Suppressor macrophage treated with lipopolysaccharide for 1 hour (primary cell): ENCODE results near the gene INTU.
"Not testable (repeated sequence)": the region's sequence is repeated elsewhere in the genome, so short reads cannot be mapped to it uniquely, and the experiment has no call there.

ENCODE experiments used
- DNase-seq, 3 donors: peaks; one replicate each; pipeline ENCODE4 v3.0.0-alpha.2; 2020 to 2022

Gene INTU

DNA sequence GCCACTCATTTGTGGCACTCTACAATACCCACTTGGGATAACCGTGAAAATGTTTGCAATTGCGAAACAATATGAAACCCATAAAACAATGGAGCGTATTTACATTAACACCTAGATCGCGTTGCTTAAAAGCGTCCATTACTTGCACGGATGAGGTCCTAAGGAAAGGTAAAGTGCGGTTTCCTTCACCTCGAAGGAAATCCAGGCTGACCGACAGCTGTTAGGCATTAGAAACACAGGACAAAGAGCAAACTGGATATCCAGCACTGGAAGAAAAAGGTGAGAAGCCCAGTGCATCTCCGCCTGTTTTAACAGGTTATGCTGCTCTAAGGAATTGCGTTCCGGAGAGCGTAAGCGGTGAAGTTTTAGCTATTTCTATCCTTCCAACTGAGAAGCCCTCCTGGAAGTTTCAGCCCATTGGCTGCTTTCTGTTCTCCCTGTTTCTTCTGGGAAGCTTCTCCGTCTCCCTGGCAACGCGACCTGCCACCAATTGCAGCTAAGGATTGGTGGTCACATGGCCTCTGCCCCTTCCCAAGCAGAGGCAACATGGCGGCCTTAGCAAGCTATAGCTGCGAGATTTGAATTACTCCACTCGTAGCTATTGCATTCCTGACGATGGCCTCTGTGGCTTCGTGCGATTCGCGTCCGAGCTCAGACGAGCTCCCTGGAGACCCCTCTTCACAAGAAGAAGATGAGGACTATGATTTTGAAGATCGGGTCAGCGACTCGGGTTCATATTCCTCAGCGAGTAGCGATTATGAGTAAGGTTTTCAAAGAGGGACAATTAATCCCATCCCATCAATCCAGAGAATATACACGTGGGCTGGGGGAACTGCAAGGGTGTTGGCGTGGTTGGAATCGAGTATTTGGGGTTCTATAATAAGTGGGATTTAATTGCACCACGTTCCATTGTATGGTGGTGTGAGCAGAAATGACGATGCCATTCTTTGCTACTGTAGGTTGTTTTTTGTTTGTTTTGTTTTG is at the start of gene INTU:
TSS of gene INTU (plus strand) at position 538 of the 984 bp plus-strand sequence. CDS start at position 616, 78 bp downstream.
- DNase-seq, result peak; percentile 93 to 94 (median 93)

DNA sequence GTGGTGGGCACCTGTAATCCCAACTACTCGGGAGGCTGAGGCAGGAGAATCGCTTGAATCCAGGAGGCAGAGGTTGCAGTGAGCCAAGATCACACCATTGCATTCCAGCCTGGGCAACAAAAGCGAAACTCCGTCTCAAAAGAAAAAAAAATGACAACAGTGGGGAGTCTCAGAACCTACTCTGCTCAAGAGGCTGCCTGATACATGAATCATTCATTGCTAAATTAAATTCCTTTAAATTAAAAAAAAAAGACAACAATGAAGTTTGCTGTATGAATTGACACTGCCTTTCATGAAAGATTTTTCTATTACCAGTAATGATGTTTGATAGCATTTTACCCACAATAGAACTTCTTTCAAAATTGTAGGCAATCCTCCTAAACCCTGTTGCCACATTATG is 46.3 kb upstream of the INTU start:
- DNase-seq, result not testable (repeated sequence)

DNA sequence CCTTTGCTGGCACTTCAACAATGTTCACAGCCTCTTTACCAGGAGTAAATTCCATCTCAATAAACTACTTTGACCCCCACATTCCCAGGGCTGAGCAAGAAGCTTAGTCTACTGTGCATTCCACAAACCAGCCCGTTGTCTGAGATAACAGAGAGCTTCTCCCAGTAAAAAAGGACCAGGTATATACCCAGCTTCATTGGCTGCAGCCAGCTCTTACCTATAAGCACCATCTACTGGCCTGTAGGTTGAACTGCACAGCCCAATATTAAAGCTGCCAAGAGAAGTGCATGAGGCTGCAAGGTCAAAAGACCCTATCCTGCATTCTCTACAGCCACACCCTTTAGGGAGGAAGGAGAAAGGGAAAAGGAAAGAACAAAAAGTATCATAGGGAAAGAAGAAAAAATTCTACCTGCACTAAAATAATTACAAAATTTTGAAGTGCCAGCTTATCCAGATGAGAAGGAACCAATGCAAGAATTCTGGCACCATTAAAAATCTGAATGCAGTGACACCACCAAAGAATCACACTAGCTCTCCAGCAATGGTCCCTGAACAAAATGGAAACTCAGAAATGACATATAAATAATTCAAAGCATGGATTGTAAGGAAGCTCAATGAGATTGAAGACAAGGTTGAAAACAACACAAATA is 45.7 kb upstream of the INTU start:
- DNase-seq, result peak in 2 of 3 donors; percentile 42 to 48

DNA sequence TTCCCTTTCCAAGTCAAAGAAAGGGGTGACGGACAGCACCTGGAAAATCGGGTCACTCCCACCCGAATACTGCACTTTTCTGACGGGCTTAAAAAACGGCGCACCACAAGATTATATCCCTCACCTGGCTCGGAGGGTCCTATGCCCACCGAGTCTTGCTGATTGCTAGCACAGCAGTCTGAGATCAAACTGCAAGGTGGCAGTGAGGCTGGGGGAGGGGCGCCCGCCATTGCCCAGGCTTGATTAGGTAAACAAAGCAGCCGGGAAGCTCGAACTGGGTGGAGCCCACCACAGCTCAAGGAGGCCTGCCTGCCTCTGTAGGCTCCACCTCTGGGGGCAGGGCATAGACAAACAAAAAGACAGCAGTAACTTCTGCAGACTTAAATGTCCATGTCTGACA is 43.6 kb upstream of the INTU start:
- not testable (repeated sequence) for DNase-seq

DNA sequence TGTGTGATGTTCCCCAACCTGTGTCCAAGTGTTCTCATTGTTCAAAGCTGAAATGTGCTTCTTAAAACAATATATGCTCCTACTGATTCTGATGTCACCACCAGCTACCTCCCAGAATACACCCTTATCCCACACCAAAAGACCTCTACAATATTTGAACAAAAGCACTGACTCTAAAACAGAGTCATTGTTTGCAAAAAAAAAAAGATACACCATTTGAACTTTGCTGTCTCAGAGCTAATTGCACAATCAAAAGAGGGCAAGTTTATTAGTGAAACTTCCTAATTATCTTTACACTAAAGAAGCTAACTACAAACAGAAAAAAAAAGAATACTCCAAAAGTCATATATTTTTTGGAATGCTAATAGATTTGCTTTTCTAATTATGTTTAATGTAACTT is 34.1 kb upstream of the INTU start:
- no peak for DNase-seq

DNA sequence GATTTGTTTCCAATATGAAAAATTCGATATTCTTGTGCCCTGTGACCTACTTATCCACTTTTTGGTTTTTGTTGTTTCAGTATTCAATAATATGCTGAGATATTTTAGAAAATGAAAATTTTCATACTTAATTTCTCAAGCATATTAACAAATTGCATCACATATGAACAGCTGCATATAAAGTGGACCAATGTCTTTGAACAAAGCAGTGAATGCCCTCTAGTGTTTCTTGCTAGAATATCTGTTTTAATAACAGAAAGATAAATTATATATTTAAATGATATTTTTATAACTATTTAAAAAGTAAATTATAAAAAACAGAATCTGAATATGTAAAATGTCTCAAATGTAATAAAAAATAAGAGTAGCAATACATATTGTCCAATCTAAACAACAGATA is 31.7 kb upstream of the INTU start:
- peak in 1 of 3 donors; percentile 14 for DNase-seq

DNA sequence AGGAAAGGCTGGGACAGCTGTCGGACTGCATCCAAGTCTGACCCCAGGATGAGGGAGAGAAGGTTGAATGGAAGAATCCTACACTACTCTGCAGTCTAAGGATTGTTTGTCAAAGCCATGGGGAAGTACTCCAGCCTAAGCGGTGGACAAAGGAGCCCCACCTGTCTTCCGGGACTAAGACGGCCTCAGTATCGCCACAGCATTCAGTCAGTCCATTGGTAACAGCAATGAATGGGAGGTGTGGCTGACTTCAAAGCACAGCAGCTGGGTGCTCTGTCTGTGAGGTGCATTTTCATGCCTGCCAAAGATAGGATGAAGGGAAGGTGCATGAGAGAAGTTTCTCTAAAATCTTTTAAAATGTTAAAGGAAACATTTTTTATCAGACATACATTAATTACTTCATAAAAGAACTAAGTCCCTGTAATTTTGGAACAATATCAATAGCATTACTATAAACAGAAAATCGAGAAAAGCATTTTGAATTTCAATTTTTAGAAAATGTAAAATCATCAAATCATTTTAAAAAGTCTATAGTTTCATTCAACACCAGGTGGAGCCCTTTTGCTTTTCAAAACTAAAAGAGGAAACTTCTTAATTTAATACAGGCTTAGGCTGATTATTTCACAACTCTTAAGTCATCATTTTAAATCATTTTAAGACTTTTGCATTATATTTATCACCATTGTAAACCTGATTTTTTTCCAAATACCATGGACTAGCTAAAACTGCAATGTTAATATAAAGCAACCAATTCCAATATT is 27.6 kb upstream of the INTU start:
- DNase-seq, result peak; percentile 72 to 88 (median 86)

DNA sequence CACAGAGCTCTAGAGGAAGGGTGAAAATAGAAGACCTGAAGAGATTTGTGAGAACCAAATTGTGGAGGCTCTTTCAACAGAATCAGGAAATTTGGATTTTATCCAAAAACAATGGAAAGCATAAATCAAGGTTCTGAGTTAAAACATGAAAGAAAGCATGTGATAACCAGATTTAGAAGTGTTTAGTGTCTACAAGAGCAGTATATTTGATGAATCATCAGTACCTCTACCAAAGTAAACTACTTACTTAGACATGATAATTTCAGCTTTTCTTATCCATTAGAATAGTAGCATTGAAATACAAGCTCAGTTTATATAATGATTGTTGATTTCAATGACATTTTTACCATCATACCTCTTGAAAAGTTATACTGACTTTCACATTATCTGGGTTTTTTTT is 25.9 kb upstream of the INTU start:
- no peak for DNase-seq

DNA sequence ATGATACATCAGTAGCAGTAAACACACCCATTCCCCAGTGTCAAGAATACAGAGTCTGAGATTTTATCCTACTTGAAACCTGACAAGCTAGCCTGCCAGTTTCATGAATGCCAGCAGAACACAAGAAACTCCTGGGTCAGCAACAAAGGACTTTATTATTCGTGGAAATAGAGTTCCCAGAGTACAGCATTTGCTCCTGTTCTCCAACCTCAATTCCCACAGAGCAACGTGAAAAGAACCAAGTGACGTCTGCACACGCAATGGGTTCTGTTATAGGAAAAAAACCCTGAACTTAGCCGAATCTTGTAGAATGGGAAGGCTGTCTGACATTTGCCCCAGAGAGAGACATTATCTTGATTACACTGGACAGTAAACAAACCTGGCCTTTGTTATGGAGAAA is 23.3 kb upstream of the INTU start:
- DNase-seq, result no peak

DNA sequence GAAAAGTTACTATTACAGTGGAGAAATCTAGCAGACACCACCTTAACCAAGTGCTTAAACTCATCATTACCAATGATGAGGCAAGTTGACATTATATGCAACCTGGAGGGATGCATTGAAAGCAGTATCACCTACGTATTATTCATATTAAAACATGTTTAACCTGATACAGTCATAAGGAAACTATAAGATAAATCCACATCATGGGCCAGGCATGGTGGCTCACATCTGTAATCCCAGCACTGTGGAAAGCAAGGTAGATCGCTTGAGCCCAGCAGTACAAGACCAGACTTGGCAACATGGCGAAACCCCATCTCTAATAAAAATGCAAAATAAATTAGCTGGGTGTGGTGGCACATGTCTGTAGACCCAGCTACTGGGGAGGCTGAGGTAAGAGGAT is 22.3 kb upstream of the INTU start:
- DNase-seq, result no peak

DNA sequence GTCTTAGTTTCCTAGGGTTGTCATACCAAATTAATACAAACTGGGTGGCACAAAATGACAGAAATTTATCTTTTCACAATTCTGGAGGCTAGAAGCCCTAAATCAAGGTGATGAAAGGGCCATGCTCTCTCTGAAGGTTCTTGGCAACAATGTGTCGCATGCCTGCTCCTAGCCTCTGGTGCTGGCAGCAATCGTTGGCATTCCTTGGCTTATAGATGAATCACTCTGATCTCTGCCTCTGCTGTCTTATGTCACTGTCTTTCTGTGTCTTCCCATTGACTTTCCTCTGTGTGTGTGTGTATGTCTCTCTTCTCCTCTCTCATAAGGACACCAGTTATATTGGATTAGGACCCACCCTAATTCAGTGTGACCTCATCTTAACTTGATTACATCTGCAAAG is 15.9 kb upstream of the INTU start:
- DNase-seq, result no peak

DNA sequence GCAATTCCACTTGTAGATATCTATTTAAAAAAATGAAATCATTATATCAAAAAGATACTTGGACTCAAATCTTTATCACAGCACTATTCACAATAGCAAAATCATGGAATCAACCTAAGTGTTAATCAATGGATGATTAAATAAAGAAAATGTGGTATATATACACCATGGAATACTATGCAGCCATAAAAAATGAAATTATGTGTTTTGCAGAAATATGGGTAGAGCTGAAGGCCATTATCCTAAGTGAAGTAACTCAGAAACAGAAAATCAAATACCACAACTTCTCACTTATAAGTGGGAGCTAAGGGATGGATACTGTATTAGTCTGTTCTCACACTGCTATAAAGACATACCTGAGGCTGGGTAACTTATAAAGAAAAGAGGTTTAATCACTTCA is 14.3 kb upstream of the INTU start:
- DNase-seq, result no peak

DNA sequence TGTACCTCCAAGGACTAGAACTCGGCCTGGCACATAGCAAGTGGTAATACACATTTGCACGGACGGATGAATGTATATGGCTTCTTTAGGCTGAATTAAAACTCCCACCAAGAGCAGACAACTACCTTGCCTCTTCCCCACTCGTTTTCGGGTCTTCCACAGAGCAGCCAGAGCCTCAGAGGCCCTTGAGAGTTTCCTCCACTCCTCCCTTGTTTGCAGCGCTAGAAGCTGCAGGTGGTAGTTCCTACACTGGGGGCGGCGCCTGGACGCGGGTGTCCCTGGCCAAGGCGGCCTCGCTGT is 10.2 kb upstream of the INTU start:
- no peak for DNase-seq

DNA sequence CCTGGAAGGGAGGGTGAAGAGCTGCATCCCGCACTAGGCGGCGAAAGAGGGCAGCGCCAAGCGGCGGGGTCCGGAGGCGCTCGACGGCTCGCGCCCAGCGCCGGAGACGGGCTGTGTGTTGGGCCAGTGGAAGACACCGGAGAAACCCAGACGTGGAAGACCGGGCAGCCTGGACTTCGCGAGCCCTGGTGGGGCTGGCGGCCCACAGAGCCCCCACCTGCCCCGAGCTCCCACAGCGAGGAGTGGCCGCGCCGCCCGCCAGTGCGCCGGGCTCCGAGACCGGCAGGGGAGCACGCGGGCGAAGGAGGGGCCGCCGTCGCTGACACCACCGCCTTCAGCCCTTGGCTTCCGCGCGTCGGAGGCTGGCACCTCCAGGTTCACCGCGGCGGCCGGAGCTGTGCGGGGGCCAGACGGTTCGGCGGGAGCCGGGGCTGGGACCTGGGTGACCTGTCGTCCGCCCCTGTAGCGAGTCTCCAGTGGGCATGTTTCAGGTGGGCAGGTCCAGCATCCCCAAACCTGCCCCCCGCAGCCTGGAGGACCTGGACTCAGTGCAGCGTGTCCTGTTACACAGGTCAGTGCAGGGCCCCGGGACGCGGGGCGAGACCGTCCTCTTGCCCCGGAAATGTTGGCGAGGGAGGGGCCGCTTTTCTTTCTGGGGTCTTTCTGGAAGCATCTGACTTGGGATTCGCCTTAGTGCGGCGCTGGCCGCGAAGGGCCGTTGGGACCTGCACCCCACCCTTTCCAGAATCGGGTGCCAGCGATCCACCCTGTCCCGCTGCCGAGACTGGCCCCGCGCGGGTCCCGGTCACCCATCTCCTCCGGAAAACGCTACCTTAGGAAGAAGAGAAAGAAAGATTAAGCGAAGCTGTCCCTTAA is 9.6 kb upstream of the INTU start:
- peak; percentile 30 to 64 (median 39) for DNase-seq

DNA sequence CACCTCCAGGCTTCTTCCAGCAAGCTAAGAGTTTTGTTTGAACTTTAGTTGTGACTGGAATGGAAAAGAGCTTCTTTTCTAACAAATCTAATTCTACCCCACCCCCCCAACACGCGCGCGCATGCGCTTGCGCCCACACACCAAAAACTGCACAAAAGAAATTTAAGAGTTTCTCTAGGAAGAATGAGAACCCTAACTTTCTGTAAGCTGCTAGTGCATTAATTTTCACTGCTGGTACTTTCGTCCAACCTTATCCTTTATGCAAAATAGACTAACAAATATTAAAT is 9.0 kb upstream of the INTU start:
- DNase-seq, result peak; percentile 27 to 49 (median 33)

DNA sequence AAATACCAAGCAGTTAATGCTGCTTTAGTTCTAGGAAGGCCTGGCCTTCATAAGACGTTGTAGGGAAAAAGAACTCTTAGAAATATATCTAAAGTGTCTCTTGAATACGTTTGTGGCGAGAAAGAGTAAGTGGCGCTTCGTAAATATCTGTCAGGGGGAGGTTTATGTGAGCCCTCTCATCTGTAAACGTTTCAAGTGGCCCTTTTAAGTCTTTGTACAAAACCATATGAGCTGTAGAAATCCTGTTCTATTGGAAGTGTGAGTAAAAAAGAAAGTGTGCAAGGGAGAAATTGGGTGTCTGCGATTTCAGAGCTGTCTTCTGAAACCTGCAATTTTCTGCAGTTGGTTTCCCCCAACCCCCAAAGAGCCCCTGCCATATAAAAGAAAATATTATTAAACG is 8.6 kb upstream of the INTU start:
- DNase-seq, result no peak

DNA sequence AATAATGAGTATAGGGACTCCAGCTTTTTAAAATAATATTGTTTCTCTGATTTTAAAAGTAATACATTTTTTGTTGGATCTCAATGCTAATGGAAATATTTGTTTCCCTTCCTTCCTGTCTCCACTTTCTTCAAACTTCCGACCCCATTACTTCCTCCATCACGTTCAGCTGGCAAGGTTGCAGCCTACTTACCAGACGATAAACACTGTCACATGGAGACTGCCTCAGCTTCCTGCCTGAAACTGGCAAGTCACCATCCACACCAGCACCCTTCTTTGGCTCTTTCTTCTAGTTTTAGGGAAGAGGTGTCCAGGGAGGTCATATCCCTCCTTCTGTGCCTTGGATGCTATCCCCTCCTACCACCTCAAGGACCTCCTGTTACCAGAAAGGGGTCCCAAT is 3.4 kb upstream of the INTU start:
- DNase-seq, result peak in 2 of 3 donors; percentile 13 to 18

DNA sequence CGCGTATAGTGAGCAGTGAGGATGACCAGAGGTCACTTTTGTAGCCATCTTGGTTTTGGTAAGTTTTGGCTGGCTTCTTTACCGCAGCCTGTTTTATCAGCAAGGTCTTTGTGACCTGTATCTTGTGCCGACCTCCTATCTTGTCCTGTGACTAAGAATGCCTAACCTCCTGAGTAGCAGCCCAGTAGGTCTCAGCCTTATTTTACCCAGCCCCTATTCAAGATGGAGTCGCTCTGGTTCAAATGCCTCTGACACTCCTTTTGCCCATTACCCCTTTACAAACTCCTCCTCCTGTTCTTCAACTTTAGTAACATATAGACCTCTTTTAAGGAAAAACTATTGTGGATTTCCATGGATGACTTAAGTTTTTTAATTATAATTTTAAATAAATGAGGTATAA is 2.6 kb upstream of the INTU start:
- DNase-seq, result no peak

DNA sequence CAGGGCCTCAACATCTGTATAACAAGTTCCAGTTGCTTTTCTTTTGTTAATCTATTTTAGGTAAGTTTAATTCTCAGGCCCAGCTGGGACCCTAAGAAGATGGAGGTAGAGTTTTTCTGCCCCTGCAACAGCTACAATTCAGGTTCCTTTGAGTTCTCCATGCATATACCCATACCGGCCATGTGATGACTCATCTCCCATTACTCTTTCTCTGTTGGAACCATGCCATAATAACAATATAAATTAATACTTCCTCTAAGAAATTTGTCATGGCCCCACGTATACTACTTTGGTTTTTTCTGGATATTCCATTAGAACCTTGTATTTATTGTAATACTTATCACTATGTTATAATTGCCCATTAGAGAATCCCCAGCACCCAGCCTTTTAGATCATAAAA is 1.3 kb upstream of the INTU start:
- peak; percentile 13 to 64 (median 57) for DNase-seq

DNA sequence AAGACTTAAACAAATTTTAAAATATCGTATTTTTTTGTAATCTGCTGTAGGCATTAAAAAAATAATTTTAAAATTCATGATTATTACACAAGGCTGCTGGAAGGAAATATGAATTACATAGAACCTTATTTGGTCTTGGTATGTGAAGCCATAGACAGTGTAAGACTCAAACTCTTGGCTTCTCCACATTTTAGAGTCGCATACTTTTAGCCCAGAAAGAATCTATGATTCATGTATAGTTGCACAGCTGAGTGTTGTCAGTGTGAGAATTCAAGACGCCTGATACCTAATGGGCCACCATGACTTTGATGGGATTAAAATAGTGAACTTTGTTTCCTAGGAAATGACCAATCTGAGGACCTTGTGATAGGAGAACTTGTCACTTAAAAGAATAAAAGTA is 1.4 kb downstream of the INTU start:
- no peak for DNase-seq

DNA sequence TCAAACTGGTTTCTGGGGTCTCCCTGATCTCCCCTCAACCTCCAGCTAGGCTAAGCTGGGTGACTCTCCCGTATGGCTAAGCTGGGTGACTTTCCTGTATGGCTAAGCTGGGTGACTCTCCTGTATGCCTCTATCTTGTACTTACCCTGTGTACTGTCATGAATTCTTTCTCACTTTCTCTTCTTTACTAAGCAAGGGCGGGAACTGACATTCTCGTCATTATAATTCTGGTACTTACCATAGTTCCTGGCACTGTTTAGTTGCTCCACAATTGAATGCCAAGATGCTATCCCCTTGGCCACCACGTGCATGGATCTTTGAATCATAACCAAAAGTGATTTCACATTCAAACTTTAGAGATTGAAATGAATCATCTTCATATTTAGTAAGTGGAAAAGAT is 8.8 kb downstream of the INTU start:
- DNase-seq, result no peak

DNA sequence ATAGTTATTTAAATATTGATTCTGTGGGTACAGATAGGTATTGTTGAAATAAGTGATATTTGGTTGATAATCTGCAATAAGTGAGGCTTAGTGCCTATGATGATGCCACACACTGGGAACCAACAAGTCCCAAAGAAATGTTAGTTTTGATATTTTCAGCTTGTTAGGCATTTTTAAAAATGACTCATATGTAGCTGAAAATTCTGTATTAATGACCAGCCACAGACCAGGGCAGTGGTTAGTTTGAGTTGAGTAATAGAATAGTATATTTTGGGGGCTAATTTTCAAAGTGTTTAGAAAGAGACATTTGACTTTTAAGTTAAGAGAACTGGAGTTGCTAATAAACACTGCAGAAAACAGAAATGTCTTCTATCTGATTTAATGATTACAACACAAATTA is 9.4 kb downstream of the INTU start:
- DNase-seq, result no peak

DNA sequence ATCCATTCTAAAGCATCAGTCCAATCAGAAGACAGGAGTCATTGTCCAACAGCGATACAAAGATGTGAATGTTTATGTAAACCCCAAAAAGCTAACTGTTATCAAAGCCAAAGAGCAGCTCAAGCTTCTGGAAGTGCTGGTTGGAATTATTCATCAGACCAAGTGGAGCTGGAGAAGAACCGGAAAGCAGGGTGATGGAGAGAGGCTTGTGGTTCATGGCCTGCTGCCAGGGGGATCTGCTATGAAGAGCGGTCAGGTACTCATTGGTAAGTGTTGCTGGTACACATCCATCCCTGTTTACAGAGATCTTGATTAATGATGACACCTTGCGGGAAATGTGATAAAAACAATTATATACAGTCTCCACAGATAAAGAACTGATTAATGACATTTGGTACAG is 11.0 kb downstream of the INTU start:
- no peak for DNase-seq
